ENCODE data around the gene FCN3. TPM values are rescaled to one million over a fixed set of nuclear protein-coding genes. Genes with fewer than 3 reads are reported as not detected.

Gene FCN3
- total RNA-seq, 2 experiments from 2014 or later: not detected

DNA sequence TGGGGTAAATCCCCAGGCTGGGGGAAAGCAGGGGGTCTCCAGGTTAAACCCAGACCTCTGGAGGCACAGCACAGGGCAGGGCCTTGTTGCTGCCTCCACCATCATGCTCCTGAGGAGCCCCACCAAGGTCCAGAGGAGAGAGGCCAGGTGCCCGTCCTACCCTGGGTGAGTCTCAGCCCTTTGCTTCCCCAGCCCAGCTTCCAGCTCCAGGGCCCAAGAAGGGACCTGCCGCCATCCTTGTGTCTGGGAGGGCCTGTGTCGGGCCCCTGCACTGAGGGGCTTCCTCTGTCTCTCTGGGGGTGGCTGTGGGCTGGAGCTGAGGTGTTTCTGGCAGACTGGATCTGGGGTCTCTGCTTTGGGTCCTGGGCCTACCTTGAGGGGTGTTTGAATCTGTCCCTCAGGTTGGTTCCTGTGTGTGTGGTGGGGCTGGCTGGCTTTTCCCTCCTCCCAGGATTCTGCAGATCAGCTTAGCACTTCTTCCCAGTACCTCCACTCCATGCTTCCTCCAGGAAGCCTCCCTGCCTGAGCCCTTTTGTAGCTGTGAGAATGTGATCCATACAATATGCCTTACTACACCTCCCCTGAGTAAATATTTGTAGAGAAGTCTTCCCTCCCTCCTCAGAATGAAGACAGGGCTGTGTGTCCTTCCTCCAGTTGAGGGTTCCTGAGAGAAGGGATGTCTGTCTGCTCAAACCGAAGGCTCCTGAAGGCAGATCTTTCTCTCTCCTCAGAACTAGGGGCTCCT lies 24.0 kb upstream of the FCN3 start:
- Mint-ChIP-seq H3K27ac (peak overlapping the region; percentile 17), H3K4me1 (ENCODE audit: low read depth) (peaks cover 38% of the 10 kb centered on the region), H3K36me3 (ENCODE audit: low read depth) (no peaks in the 10 kb centered on the region), H3K4me3 (no peak overlapping the region), H3K9me3 (no peaks in the 10 kb centered on the region), H3K27me3 (no peaks in the 10 kb centered on the region)
- ATAC-seq (ENCODE audit: poor library complexity): no peak
- Histone ChIP-seq H3K4me3 (ENCODE audit: low read length) (no peak overlapping the region), H3K27me3 (ENCODE audit: control insufficient read depth in 1 of 2, insufficient read depth in 2 of 2, low read length in 2 of 2) (no peaks in the 10 kb centered on the region), H3K27ac (ENCODE audit: low read depth in 1 of 2, low read length in 2 of 2) (peak overlapping the region in 1 of 2 donors; percentile 22), H3K4me1 (ENCODE audit: insufficient read depth, low read length) (peaks cover 23% of the 10 kb centered on the region), H3K36me3 (ENCODE audit: insufficient read depth, low read length) (peaks cover 2% of the 10 kb centered on the region), H3K9me3 (ENCODE audit: control insufficient read depth in 1 of 2, insufficient read depth in 1 of 2, low read length in 2 of 2) (no peaks in the 10 kb centered on the region)
- ChIA-PET POLR2A (interaction anchor here (1.0 to 2.2 kb wide), 4 partner anchors 41 to 264 kb away, joined by 3 to 5 read pairs (median 4); partner anchors contain the start of gene AHDC1), CTCF (interaction anchor here (0.9 to 5.8 kb wide), 2 partner anchors 99 to 230 kb away, joined by 3 to 125 read pairs; no protein-coding TSS in a partner anchor)
- DNase-seq: no peak
- TF ChIP-seq, protein P1, sequence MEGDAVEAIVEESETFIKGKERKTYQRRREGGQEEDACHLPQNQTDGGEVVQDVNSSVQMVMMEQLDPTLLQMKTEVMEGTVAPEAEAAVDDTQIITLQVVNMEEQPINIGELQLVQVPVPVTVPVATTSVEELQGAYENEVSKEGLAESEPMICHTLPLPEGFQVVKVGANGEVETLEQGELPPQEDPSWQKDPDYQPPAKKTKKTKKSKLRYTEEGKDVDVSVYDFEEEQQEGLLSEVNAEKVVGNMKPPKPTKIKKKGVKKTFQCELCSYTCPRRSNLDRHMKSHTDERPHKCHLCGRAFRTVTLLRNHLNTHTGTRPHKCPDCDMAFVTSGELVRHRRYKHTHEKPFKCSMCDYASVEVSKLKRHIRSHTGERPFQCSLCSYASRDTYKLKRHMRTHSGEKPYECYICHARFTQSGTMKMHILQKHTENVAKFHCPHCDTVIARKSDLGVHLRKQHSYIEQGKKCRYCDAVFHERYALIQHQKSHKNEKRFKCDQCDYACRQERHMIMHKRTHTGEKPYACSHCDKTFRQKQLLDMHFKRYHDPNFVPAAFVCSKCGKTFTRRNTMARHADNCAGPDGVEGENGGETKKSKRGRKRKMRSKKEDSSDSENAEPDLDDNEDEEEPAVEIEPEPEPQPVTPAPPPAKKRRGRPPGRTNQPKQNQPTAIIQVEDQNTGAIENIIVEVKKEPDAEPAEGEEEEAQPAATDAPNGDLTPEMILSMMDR (IDR thresholded peaks at IDR 0.05): no peak
- intact Hi-C loops (cut with DNase I, micrococcal nuclease): loop anchor here in 1 of 2 experiments (5.0 kb wide), 1 partner anchor 356 kb away; no protein-coding TSS in a partner anchor

DNA sequence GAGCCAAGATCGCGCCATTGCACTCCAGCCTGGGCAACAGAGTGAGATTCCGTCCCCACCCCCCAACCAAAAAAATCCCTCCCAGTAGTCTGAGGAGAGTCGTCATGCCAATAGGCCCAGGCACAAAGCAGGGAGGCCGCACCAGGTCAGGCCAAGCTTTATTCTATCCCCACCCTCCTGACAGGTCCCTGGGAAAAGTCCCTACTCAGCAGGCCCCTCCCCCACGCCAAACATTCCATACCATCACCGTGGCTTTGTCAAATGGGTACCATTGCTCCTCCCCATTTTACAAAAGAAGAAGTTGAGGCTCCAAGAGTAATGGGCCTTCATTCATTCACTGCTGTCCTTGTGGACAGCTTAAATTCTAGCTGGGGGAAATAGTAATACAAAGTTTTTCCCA lies 23.1 kb upstream of the FCN3 start:
- TF ChIP-seq, protein P1 (IDR thresholded peaks at IDR 0.05): no peak
- Mint-ChIP-seq H3K4me3 (no peak overlapping the region), H3K4me1 (ENCODE audit: low read depth) (peaks cover 30% of the 10 kb centered on the region), H3K27ac (peak overlapping the region; percentile 17), H3K27me3 (no peaks in the 10 kb centered on the region), H3K36me3 (ENCODE audit: low read depth) (no peaks in the 10 kb centered on the region), H3K9me3 (no peaks in the 10 kb centered on the region)
- Histone ChIP-seq H3K4me3 (ENCODE audit: low read length) (no peak overlapping the region), H3K36me3 (ENCODE audit: insufficient read depth, low read length) (no peaks in the 10 kb centered on the region), H3K9me3 (ENCODE audit: control insufficient read depth in 1 of 2, insufficient read depth in 1 of 2, low read length in 2 of 2) (no peaks in the 10 kb centered on the region), H3K27me3 (ENCODE audit: control insufficient read depth in 1 of 2, insufficient read depth in 2 of 2, low read length in 2 of 2) (no peaks in the 10 kb centered on the region), H3K4me1 (ENCODE audit: insufficient read depth, low read length) (peaks cover 19% of the 10 kb centered on the region), H3K27ac (ENCODE audit: low read depth in 1 of 2, low read length in 2 of 2) (no peak overlapping the region)
- intact Hi-C loops (cut with DNase I, micrococcal nuclease): loop anchor here in 1 of 2 experiments (5.0 kb wide), 1 partner anchor 355 kb away; no protein-coding TSS in a partner anchor
- DNase-seq: no peak
- no peak for ATAC-seq (ENCODE audit: poor library complexity)
- POLR2A ChIA-PET: interaction anchor here (1.0 to 2.2 kb wide), 6 partner anchors 41 to 265 kb away, joined by 3 to 5 read pairs (median 4); partner anchors contain the start of gene AHDC1
- CTCF ChIA-PET: interaction anchor here (5.8 kb wide), 1 partner anchor 98 kb away, joined by 125 read pairs; no protein-coding TSS in a partner anchor

DNA sequence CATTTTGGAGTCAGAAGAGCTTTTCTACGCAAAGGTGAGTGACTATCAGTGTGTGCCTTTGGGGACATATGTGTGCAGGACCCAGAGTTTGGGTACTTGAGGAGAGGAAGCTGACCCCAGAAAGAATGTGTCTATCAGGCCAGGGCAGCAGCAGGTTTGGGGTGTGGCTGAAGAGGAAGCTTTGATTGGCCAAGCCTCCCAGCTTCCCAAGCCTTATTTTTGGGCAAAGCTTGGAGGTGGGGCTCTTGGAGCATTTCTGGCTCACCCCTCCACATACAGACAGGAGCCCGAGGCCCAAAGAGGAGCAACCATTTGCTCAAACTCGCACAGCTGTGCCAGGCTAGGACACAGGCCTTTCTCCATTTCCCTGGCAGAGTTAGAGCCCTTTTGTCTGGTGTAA lies 22.5 kb upstream of the FCN3 start:
- H3K4me3 Mint-ChIP-seq: no peak overlapping the region
- no peaks in the 10 kb centered on the region for H3K36me3 ChIP-seq (ENCODE audit: insufficient read depth, low read length)
- TF ChIP-seq, protein P1 (IDR thresholded peaks at IDR 0.05): no peak
- H3K4me1 ChIP-seq (ENCODE audit: insufficient read depth, low read length): peaks cover 20% of the 10 kb centered on the region
- no peaks in the 10 kb centered on the region for H3K27me3 Mint-ChIP-seq
- H3K9me3 Mint-ChIP-seq: no peaks in the 10 kb centered on the region
- DNase-seq (no peak), ATAC-seq (ENCODE audit: poor library complexity) (no peak)
- peaks cover 27% of the 10 kb centered on the region for H3K4me1 Mint-ChIP-seq (ENCODE audit: low read depth)
- H3K27ac ChIP-seq (ENCODE audit: low read depth in 1 of 2, low read length in 2 of 2): no peak overlapping the region
- intact Hi-C loops (cut with DNase I, micrococcal nuclease): loop anchor here in 1 of 2 experiments (5.0 kb wide), 1 partner anchor 355 kb away; no protein-coding TSS in a partner anchor
- H3K4me3 ChIP-seq (ENCODE audit: low read length): no peak overlapping the region
- ChIA-PET POLR2A (interaction anchor here (0.7 to 1.6 kb wide), 6 partner anchors 40 to 160 kb away, joined by 3 to 4 read pairs (median 3); no protein-coding TSS in a partner anchor), CTCF (interaction anchor here (5.8 kb wide), 1 partner anchor 98 kb away, joined by 125 read pairs; no protein-coding TSS in a partner anchor)
- no peaks in the 10 kb centered on the region for H3K9me3 ChIP-seq (ENCODE audit: control insufficient read depth in 1 of 2, insufficient read depth in 1 of 2, low read length in 2 of 2)
- H3K27ac Mint-ChIP-seq: no peak overlapping the region
- H3K27me3 ChIP-seq (ENCODE audit: control insufficient read depth in 1 of 2, insufficient read depth in 2 of 2, low read length in 2 of 2): no peaks in the 10 kb centered on the region
- no peaks in the 10 kb centered on the region for H3K36me3 Mint-ChIP-seq (ENCODE audit: low read depth)
